ENCODE results near the gene AUNIP. TPM values are rescaled to one million over a fixed set of nuclear protein-coding genes. Genes with fewer than 3 reads are reported as not detected.

Gene AUNIP
- polyA plus RNA-seq, 1 of the 3 experiments (the other 2 are of a cell fraction): 1.9 TPM

DNA sequence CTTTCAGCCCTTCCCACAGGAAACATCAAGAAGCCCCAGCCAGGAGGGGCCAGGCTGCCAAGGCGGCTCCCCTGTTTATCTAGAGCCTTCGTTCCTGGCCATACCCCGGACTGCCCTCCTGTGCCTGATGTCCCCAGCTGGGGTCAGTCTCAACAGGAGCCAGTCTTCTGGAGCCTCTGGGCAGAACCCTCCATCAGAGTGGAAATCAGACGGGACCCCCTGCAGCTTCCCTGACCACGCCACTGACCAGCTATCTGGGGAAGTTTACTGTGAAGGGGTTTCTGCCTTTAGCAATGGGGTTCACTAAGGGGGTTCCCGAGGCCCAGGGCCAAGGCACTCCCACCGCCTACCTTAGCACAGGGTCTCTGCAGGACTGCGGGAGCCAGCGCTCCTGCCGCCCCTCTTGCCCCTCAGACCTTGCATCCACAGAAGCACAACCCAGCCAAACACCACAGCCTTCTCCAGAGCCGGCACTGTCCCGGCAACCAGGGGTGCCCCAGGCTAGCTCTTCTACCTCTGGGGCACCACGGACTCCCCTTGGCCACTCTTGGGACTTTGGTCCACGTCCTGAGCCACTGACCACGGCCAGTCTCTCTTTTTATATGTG is 43.0 kb downstream of the AUNIP start:
- Histone ChIP-seq H2AFZ (ENCODE audit: low read depth) (no peak overlapping the region), H3K9ac (no peak overlapping the region), H3K27me3 (ENCODE audit: insufficient read depth) (no peaks in the 10 kb centered on the region), H3K79me2 (ENCODE audit: insufficient read depth) (peaks cover 13% of the 10 kb centered on the region), H3K4me1 (ENCODE audit: control insufficient read depth in 1 of 2, insufficient read depth in 2 of 2, low read depth in 1 of 2, low read length in 1 of 2) (peaks cover 8 to 23% of the 10 kb centered on the region in 2 experiments; a peak in 1 of 4 replicates), H3K9me2 (no peaks in the 10 kb centered on the region), H3K4me3 (ENCODE audit: low read depth in 2 of 2, low read length in 1 of 2) (no peak overlapping the region), H4K20me1 (ENCODE audit: insufficient read depth) (peaks cover 2% of the 10 kb centered on the region; the same call in 1 of the 2 replicates), H3K9me3 (no peaks in the 10 kb centered on the region), H3F3A (replicated peaks; ENCODE audit: insufficient read depth) (no peaks in the 10 kb centered on the region), H3K4me2 (no peak overlapping the region), H3K36me3 (replicated peaks in 1 of 2; ENCODE audit: control insufficient read depth in 1 of 2, insufficient read depth in 2 of 2, low read length in 1 of 2) (peaks cover 0 to 32% of the 10 kb centered on the region in 2 experiments), H3K27ac (ENCODE audit: low read depth in 2 of 2, low read length in 1 of 2) (no peak overlapping the region; a peak in 1 of 4 replicates)
- CTCF ChIA-PET: interaction anchor here (2.7 to 3.9 kb wide), 2 partner anchors 79 to 207 kb away, joined by 7 to 15 read pairs; no protein-coding TSS in a partner anchor
- WGBS (ENCODE audit: low lambda C conversion rate): 89% methylated on average over 11 of the region's 15 CpGs
- no peak for DNase-seq
- POLR2A ChIA-PET: no interaction called here
- TF ChIP-seq FOSL2 (IDR thresholded peaks at IDR 0.05; ENCODE audit: borderline replicate concordance, low read depth) (no peak), EZH2phosphoT487 (IDR thresholded peaks at IDR 0.05; ENCODE audit: borderline replicate concordance, low read depth) (no peak), TCF12 (IDR thresholded peaks at IDR 0.05) (no peak), TEAD4 (IDR thresholded peaks at IDR 0.05; ENCODE audit: borderline replicate concordance, insufficient read depth) (no peak), RFX5 (IDR thresholded peaks at IDR 0.05; ENCODE audit: low read length) (no peak), MXI1 (IDR thresholded peaks at IDR 0.05; ENCODE audit: low read depth, low read length) (no peak), RCOR1 (IDR thresholded peaks at IDR 0.05; ENCODE audit: low read length) (no peak), GATA2 (CRISPR knock-in tag; IDR thresholded peaks at IDR 0.05) (no peak), NRF1 (IDR thresholded peaks at IDR 0.05; ENCODE audit: low read depth, low read length) (no peak), TAF1 (IDR thresholded peaks at IDR 0.05; ENCODE audit: borderline replicate concordance, low read depth, low read length) (no peak), MEF2A (IDR thresholded peaks at IDR 0.05; ENCODE audit: borderline replicate concordance, low read depth) (no peak), EP300 (IDR thresholded peaks at IDR 0.05; ENCODE audit: borderline replicate concordance in 1 of 2, low read depth in 1 of 2, low read length in 1 of 2) (no peak)
- TF ChIP-seq, protein P1, sequence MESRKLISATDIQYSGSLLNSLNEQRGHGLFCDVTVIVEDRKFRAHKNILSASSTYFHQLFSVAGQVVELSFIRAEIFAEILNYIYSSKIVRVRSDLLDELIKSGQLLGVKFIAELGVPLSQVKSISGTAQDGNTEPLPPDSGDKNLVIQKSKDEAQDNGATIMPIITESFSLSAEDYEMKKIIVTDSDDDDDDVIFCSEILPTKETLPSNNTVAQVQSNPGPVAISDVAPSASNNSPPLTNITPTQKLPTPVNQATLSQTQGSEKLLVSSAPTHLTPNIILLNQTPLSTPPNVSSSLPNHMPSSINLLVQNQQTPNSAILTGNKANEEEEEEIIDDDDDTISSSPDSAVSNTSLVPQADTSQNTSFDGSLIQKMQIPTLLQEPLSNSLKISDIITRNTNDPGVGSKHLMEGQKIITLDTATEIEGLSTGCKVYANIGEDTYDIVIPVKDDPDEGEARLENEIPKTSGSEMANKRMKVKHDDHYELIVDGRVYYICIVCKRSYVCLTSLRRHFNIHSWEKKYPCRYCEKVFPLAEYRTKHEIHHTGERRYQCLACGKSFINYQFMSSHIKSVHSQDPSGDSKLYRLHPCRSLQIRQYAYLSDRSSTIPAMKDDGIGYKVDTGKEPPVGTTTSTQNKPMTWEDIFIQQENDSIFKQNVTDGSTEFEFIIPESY (IDR thresholded peaks at IDR 0.05; ENCODE audit: borderline replicate concordance, low read depth): no peak
- TF ChIP-seq, protein P2, sequence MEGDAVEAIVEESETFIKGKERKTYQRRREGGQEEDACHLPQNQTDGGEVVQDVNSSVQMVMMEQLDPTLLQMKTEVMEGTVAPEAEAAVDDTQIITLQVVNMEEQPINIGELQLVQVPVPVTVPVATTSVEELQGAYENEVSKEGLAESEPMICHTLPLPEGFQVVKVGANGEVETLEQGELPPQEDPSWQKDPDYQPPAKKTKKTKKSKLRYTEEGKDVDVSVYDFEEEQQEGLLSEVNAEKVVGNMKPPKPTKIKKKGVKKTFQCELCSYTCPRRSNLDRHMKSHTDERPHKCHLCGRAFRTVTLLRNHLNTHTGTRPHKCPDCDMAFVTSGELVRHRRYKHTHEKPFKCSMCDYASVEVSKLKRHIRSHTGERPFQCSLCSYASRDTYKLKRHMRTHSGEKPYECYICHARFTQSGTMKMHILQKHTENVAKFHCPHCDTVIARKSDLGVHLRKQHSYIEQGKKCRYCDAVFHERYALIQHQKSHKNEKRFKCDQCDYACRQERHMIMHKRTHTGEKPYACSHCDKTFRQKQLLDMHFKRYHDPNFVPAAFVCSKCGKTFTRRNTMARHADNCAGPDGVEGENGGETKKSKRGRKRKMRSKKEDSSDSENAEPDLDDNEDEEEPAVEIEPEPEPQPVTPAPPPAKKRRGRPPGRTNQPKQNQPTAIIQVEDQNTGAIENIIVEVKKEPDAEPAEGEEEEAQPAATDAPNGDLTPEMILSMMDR (IDR thresholded peaks at IDR 0.05): no peak
